GM21367 (cell line): ENCODE results near the gene MT4.

Source experiments
- ATAC-seq: cut with Tn5 transposase; IDR thresholded peaks from one replicate; pipeline ENCODE4 v1.9.1; 2021; ENCODE audit not compliant: unreplicated experiment

MT4 gene

DNA sequence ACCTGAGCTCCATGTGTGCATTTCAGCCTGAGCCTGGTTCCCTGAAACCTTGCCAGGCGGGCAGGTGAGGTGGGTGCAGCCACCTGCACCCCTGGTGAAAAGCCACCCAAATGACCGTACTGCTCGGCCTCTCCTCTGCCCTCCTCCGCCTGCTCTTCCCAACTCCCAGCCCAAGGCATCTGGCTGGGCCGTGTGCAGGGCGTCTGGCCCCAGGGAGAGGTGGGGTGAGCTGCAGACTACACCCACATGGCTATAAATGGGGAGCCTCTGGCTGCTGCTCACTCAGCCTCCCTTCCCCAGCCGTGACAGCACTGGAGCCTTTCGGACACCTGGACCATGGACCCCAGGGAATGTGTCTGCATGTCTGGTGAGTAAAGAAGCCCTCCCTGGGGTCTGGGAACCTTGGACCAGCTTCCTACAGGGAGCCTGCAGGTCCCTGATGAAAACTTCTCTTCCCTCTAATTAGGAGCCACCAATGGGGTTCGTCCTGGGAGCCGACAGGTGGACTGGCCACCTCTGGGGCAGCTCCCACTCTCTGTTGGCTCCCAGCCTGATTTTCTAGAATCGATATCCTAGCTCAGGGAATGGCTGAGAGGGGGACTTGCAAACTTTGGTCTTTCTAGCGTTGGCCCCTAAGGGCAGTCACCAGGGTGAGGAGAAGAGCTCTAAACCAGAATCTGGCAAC is at the start of gene MT4:
MT4 (plus strand) TSS at position 281 of the 685 bp plus-strand sequence; CDS start at position 337, 56 bp downstream.
- ATAC-seq: no peak

DNA sequence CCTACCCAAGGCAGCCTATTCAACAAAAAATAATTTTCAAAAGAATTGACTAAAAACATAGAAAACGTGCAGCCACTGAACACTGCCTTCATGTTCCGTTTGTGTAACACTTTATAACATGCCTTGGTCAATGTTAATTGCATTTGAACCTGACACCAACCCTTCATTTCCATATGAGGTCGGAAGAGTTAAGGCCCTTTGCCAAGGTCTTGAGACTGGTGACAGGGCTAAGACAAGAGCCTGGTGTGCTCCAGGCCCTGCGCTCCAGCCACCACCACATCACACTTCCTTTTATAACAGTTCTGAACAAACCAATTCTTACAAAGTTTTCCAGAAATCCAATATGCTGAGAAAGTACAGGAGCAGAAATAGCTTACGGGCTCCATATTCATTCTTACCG is 49.2 kb upstream of the MT4 start:
- no peak for ATAC-seq

DNA sequence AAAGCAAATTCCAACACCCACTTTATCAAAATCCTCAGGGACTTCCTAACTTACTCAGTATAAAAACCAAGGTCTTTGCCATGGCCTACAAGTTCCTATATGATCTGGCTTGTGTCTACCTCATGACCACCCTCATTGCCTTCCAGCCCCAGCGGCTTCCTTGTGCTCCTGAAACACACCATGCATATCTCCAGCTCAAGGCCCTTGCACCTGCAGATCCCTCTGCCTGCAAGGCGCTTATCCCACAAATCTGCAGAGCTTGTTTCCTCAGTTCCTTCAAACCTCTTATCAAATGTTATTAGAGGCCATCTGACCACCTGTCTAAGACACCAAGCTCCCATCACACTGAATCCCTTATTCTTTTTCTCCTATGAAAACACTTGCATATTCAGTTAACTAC is 47.7 kb upstream of the MT4 start:
- ATAC-seq: no peak

DNA sequence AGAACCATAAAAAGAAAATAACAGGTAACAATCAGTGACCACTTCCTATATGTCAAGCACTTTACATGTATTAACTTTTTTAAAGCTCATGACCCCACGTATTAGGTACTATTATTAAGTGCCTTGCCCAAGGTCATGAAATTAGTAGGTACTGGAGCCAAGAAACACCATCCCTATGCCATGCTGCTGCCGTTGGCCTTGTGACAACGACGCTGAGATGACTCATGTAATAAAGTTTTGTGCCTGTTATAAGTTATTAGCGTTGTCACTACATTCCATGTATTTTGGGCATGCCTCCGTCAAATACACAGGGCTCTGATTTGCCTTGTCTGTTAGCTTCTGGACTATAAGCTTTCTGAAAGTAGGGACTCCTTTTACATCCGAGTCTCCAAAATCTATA is 46.4 kb upstream of the MT4 start:
- no peak for ATAC-seq

DNA sequence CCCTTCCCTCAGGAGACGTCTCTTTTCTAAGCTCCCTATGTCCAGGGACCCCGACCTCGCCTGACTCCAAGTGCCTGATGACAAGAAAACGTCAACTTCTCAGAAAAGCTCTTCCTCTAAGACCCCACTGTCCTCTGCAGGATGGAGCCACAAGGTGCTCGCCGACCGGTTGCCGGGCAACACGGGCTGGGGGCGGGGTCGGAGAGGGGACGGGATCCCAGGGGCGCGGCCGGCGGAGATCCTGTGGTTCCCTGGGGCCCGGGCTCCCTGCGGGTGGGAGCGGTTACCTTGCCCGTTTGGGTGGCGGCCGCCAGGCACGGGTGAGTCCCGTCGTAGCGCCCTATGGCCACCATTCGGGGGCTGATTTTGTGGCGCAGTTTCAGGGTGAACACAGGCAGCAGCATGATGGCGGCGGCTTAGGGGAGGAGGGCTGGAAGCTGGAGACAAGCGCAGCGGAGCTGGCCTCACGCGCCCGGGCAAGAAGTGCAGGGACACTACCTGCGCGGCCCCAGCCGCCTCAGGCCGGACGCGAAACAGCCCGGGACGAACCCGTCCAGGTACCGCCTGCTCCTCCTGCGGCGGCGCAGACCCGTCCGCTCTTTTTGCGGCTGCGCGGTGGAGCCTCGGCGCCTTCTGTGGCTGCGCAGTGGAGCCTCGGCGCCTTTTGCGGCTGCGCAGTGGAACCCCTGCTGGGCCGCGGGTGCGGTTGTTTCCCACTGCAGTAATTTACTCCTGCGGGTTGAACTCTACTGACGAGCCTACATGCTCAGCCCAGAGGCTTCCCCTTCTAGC is 45.2 kb upstream of the MT4 start, which contains the start of gene BBS2:
BBS2 (minus strand) TSS at position 566 of the 792 bp plus-strand sequence; CDS start at position 404, 162 bp downstream.
- peak; percentile 77 for ATAC-seq

DNA sequence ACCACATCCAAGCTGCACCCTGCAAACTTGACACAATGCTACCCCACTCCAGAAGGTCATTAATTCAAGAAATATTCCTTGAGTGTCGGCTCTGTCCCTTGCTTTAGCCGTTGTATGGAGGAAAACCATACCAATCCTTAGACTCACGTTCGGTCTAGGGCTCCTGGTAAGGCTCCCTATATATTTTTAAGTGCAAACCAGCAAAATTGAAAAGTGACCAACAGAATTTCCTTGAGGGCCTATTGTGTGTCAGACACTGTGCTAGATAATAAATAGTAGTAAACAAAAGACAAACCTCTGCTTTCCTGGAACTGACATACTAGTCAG is 44.7 kb upstream of the MT4 start:
- ATAC-seq: no peak

DNA sequence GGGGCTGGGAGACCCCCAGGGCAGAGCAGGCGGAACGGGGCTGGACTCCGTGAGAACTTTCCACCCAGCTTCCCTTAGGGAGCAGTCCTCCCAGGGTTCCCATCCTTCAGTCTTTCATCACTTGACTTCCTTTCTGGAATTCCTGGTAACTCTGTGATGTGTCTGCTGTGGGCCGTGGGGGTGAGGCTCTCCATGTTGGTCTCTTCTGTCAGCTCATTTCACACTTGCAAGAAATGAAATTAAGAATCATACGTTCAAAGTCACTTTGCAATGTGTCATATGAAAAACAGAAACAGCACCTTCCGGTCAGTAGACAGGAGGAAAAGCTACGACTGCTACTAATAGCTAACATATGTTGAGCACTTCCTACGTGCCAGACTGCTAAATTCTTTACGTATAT is 39.6 kb upstream of the MT4 start:
- ATAC-seq: no peak

DNA sequence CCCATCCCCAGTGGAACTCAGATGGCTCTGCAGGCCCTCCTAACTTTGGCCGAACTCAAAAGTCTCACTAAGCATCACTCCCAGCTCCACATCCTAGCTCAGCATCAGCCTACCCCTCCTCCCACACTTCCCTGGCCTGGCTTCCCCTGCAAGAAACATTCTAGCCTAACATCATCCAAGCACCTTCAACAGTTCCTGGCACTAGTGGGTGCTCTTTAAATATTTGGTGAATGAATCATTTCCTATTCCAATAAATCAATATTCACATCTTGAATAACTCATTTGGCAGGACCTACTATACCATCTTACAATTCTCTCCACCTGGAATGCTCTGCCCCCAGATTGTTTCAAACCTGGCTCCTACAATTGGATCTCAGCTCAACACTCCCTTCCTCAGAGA is 34.0 kb upstream of the MT4 start:
- no peak for ATAC-seq

DNA sequence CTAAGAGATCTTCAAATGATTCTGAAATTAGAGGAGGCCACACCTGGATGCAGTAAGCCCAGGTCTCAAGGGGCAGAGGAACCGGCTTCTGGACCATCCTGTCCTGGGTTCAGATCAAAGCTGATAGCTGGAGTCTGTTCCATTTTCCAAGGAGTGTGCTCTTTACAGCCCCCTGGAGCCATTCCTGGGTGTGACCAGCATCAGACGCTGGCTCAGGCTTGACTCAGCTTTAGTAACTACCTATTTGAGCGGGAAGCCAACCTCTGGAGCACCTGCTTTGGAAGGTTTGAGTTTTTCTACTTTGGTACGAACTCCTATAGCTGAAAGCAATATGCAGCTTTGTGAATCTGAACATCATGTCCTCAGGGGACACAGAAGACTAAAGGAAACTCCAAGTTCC is 32.2 kb upstream of the MT4 start:
- ATAC-seq: no peak

DNA sequence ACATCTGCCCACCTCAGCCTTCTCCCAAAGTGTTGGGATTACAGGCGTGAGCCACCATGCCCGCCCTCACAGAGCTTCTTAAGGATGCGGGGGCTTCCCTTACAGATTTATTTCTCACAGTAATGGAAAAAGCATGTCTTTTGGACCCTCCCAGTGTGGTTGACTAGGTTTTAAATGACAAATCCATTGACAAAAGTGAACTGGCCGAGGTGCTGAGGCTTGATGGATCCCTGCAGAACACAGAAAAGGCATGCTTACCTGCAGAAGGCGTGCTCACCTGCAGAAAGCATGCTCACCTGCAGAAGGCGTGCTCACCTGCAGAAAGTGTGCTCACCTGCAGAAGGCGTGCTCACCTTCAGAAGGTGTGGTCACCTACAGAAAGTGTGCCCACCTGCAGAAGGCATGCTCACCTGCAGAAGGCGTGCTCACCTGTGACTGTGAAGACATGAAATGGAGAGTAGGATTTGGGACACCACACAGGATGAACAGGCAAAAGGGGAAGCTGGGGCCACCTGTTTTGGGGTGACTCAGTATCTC is 30.0 kb upstream of the MT4 start:
- ATAC-seq: no peak

DNA sequence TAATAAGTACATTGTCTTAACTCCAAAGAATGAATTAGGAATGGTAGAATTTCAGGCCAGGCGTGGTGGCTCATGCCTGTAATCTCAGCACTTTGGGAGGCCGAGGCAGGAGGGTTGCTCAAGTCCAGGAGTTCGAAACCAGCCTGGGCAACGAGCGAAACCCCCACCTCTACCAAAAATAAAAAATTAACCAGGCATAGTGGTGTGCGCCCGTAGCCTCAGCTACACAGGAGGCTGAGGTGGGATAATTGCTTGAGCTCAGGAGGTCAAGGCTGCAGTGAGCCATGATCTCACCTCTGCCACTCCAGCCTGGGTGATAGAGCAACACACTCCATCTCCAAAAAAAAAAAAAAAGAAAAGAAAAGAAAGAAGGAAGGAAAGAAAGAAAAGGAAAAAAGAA is 26.5 kb upstream of the MT4 start:
- no peak for ATAC-seq

DNA sequence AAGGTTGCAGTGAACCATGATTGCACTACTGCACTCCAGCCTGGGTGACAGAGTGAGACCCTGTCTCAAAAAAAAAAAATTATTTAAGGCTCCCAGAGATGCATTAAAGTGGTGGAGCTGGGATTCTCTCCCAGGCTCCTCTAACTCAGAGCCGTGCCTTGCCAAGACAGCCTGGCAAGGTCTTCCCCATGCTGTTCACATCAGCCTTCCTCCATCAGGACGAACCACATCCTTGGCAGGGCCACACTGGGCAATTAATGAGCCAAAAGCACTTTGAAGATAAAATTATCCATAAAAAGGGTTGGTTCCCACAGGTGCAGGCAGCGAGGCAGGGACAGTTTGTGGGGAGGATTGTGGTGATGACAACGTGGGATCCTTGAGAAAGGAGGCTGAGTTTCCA is 25.2 kb upstream of the MT4 start:
- no peak for ATAC-seq

DNA sequence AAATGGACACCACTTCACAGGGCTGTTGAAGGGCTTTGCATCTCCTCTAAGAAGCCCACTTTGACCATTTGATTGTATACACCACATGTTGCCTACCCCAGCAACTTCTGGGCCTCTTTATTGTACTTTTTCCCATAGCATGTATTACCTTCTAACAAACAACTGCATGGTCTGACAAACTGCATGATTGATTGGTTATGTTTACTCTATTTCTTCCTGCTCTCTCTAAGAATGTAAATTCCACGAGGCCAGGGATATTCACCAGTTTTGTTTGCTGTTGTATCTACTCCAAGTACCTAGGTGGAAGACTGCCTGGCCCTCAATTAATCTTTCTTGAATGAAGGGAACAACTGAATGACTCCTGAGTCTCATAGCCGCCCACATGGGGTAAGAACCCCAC is 22.8 kb upstream of the MT4 start:
- no peak for ATAC-seq

DNA sequence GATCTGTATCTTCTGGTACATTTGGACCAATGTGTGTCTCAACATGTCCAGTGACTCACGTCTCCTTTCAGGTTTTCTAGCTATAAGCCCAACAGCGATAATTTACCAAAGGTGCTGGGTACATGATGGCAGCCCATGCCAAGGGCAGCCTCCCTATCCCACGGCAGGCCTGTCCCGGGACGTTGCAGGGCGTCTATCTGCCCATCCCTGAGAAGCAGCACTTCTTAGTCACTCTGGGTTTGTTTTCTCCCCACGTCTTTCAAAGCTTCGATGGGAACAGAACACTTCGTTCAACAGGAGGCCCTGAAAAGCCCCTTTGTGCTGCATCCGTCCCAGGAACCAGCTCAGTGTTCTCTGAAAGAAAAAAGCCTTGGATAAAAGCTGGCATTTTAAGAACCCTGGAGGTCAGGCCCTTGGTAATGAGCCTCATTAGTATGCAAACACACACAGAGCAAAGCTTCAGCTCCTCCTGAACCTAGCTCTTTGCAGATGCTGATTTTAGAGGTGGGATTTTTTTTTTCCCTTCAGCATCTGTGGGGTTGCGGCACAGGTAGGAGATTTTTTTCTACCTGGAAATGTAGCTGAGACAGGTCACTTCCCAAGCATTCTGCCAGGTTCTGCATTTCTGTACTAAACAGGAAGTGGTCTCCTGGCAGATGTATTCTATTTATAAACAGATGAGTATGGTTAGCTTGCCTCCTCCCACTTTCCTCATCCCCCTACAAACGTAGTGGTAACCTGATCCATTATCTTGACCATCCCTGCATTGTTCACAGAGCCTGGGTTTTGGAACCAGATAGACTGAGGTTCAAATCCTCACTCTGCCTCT is 17.5 kb upstream of the MT4 start:
- no peak for ATAC-seq

DNA sequence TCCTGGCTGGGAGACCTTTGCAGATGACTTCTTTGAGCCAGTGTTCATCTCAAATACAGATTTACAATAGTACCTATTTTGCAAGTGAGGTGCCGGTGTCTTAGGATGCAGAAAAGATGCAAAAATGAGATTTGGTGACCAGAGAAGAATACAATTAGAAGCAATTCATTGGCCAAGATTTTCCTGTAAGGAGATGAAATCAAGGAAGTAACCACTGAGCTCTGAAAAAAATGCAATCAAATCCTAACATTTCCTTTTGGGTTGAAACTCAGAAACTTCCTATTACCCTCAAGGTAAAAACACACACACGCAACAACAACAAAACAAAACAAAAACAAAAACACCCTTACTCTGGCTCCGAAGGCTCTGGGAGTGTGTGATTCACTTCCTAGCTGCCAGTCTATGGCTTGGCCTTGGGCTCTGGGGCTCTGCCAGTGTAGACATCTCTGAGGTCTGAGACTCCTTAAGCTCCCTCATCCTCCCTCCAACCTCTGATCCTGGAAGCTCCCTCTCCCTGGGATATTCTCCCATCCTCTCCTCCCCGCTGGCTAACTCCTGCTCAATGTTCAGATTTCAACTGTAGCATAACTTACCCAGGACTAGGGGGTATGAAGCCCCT is 16.8 kb upstream of the MT4 start:
- ATAC-seq: no peak

DNA sequence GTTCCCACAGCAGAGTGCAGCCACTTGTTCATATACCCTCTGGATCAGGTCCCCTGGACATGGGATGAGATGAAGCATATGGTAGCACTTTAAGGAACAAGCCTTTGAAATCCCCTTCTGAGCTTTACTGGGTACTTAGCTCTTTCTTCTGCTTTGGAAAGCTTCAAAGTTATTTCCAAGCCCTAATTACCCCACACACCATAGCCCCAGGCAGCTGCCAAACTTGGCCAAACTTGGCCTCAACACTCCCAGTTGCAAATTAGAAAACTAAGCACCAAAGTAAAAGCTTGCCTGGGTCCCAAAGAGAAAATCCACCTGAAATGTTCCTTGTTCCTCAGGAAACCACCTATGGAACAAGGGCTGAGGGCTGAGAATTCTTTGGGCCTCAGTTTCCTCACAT is 15.7 kb upstream of the MT4 start:
- no peak for ATAC-seq

DNA sequence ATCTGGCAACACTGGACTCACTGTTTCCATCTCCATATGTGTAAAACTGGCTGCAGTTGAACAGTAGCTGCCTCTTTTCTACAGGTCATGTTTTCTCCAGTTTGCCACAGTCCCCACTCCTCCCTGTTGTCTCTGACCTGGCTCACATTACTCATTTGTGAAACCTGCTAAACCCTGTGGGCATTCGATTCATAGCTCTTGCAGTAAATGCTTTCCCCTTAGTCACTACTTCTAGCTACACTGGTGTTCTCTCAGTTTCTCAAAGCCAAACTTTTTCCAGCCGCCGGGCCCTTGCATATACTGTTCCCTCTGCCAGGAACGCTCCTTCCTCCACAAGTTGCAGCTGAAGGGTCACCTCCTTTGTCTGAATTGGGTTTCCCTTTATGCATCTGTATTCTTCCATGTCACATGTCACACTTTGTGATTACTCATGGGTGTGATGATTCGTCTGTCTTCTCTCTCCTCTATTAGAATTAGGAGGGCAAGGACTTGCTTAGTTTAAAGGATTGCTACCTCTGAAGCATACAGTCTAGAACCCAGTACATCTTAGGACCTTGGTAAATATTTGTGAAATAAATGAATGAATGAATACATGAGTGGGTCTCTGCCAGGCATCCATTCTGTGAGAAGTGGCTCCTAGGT is 15.0 kb upstream of the MT4 start:
- no peak for ATAC-seq

DNA sequence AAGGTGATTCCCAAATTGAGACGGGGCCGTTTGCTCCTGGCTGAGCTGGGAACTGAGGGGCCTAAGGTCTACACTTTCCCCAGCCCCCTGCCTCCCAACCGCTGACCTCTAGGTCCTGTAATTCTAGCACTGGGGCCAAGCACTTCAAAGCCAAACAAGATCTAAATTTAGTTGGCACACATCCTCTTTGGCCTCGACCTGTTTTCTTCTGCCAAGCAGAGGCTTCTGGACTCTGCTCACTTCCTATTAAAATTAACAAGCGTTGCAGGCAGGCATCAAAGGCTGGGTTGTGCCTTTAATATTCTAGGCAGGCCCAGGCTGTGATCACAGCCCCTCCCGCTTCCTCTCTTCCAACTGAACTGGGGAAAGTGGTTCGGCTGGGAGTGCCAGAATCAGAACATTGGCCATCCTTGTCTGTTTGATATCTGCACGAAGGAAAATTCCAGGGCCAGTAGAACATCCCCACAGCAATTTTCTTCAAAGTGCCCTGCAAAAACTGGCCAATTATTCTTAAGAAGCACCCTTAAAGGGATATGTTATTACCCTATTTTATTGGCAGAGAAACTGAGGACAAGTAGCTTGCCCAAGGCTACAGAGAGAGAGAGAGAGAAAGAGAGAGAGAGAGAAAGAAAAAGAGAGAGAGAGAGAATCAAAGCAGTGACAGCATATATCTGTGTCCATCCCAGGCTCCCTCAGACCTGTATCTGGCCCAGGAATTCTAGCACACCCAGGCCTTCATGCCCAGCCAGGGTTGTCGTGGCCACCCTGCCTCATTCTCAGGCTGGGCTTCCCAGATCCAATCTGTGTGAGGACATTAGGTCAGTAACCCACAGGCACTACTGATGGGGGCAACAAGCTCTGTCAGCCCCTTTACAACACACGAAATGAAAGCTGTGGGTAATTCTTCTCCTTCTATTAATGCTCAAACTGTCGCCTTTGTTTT is 12.8 kb upstream of the MT4 start:
- no peak for ATAC-seq

DNA sequence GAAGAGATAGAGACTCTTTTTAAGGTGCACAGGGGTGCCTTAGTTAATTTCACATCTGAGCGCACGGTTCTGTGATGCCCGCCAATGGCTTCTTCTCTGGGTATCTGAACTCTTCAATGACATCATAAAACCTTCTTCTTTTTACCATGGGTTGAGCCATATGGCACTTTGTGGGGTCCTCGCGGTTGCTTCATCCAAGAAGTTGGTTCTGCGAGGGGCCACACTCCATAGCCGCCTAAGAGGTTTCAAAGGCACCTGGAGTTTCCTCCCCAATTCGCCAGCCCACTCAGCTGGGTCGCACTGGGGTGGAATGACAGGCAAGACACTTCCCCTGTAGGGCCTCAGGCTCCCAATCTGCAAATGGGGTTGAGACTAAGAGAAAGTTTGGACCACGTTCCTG is 10.4 kb upstream of the MT4 start:
- no peak for ATAC-seq
